ENCODE results near the gene TNFRSF25. TPM values are rescaled to one million over a fixed set of nuclear protein-coding genes. Genes with fewer than 3 reads are reported as not detected.
"Not testable (repeated sequence)": the region's sequence is repeated elsewhere in the genome, so short reads cannot be mapped to it uniquely, and the experiment has no call there.

TNFRSF25 gene
- total and polyA plus RNA-seq, 2 experiments from 2014 or later: 3.1 to 5.6 TPM

DNA sequence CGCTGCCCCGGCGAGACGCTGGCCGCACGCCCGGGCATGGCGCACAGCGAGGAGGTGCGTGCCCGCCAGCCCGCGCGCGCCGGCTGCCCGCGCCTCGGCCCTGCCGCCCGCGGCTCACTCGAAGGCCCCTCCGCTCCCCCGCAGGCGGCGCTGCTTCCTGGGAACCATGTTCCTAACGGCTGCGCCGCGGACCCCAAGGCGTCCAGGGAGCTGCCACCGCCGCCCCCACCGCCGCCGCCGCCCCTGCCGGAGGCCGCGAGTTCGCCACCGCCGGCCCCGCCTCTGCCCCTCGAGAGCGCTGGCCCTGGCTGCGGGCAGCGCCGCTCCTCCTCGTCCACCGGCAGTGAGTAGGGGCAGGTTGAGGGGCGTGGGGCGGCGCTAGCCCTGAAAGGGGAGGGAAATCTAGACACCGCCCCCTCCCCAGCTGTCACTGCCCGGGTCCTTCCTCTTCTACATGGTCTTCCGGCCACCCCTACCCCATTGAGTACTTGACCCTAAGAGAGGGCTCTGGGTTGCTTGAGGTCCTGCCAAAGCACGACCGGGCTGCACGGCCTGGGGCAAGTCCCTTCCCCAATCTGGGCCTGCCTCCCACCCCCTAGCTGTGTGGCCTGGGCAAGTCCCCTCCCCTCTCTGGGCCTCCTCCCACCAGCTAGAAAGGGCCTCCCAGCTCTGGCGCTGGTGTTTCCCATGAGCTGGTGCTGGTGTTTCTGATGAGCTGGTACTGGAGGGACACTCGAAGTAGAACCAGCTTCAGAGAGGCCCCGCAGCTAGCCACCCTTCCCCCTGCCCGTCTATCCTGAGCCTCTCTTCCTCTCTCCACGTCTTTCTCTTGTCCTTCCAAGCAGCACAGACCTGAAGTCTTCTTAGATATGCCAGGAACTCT lies 17.0 kb downstream of the TNFRSF25 start:
- Histone ChIP-seq H2AFZ (no peak overlapping the region), H3K4me3 (no peak overlapping the region)

GRCh38 chr1:6447818-6448748 lies 17.9 kb downstream of the TNFRSF25 start:
- H3K79me2 ChIP-seq (ENCODE audit: insufficient read depth): no peaks in the 10 kb centered on the region
- no peak overlapping the region for H3K9ac ChIP-seq
- no peak for DNase-seq
- TF ChIP-seq EZH2phosphoT487 (IDR thresholded peaks at IDR 0.05; ENCODE audit: insufficient read depth, low read depth) (no peak), EZH2 (IDR thresholded peaks at IDR 0.05; ENCODE audit: insufficient read depth, poor library complexity, severe bottlenecking) (peak; percentile 76)
- no peak overlapping the region for H3K27ac ChIP-seq
- H3K9me3 ChIP-seq (ENCODE audit: low read depth): no peaks in the 10 kb centered on the region
- 3 to 4% methylated on average over 46 to 47 of the region's 68 CpGs for WGBS, 2 experiments (ENCODE audit: low coverage in 1 of 2, low lambda C conversion rate in 2 of 2, missing lambda C conversion rate in 2 of 2)
- H4K20me1 ChIP-seq (ENCODE audit: insufficient read depth): no peaks in the 10 kb centered on the region
- no peaks in the 10 kb centered on the region for H3F3A ChIP-seq (ENCODE audit: insufficient read depth)
- no peaks in the 10 kb centered on the region for H3K4me1 ChIP-seq (ENCODE audit: insufficient read depth)
- H3K9me2 ChIP-seq (ENCODE audit: insufficient read depth): no peaks in the 10 kb centered on the region
- peaks cover 49% of the 10 kb centered on the region for H3K27me3 ChIP-seq (replicated peaks; ENCODE audit: insufficient read depth)
- H3K4me3 ChIP-seq: no peak overlapping the region
- H3K36me3 ChIP-seq (ENCODE audit: low read depth): no peaks in the 10 kb centered on the region
- in situ Hi-C loops (cut with MboI): no loop called here
- H2AFZ ChIP-seq: no peak overlapping the region
- H3K4me2 ChIP-seq (ENCODE audit: unreplicated experiment): no peak overlapping the region

More for the DNA sequence above, 17.0 kb downstream of the TNFRSF25 start:
- 5 to 10% methylated on average over 21 to 55 of the region's 66 CpGs for WGBS, 2 experiments (ENCODE audit: low coverage in 1 of 2, low lambda C conversion rate in 2 of 2, missing lambda C conversion rate in 2 of 2)
- in situ Hi-C loops (cut with MboI): no loop called here
- peaks cover 55% of the 10 kb centered on the region for H3K27me3 ChIP-seq (replicated peaks; ENCODE audit: insufficient read depth)
- H3K4me1 ChIP-seq (ENCODE audit: insufficient read depth): no peaks in the 10 kb centered on the region
- no peaks in the 10 kb centered on the region for H4K20me1 ChIP-seq (ENCODE audit: insufficient read depth)
- H3K9ac ChIP-seq: no peak overlapping the region
- no peak overlapping the region for H3K4me2 ChIP-seq (ENCODE audit: unreplicated experiment)
- no peaks in the 10 kb centered on the region for H3K9me3 ChIP-seq (ENCODE audit: low read depth)
- no peak overlapping the region for H3K27ac ChIP-seq
- no peaks in the 10 kb centered on the region for H3K9me2 ChIP-seq (ENCODE audit: insufficient read depth)
- H3F3A ChIP-seq (ENCODE audit: insufficient read depth): no peaks in the 10 kb centered on the region
- peak; percentile 51 for DNase-seq
- no peaks in the 10 kb centered on the region for H3K79me2 ChIP-seq (ENCODE audit: insufficient read depth)
- TF ChIP-seq EZH2phosphoT487 (IDR thresholded peaks at IDR 0.05; ENCODE audit: insufficient read depth, low read depth) (no peak), EZH2 (IDR thresholded peaks at IDR 0.05; ENCODE audit: insufficient read depth, poor library complexity, severe bottlenecking) (peak; percentile 82)
- H3K36me3 ChIP-seq (ENCODE audit: low read depth): no peaks in the 10 kb centered on the region

GRCh38 chr1:6447016-6447817 lies 18.8 kb downstream of the TNFRSF25 start:
- H3K9me2 ChIP-seq (ENCODE audit: insufficient read depth): no peaks in the 10 kb centered on the region
- H3K9me3 ChIP-seq (ENCODE audit: low read depth): no peaks in the 10 kb centered on the region
- no peak overlapping the region for H2AFZ ChIP-seq
- H3K4me1 ChIP-seq (ENCODE audit: insufficient read depth): no peaks in the 10 kb centered on the region
- H3K79me2 ChIP-seq (ENCODE audit: insufficient read depth): no peaks in the 10 kb centered on the region
- no peak overlapping the region for H3K27ac ChIP-seq
- in situ Hi-C loops (cut with MboI): no loop called here
- no peaks in the 10 kb centered on the region for H3K36me3 ChIP-seq (ENCODE audit: low read depth)
- H3K9ac ChIP-seq: no peak overlapping the region
- 5 to 8% methylated on average over 51 to 59 of the region's 67 CpGs for WGBS, 2 experiments (ENCODE audit: low coverage in 1 of 2, low lambda C conversion rate in 2 of 2, missing lambda C conversion rate in 2 of 2)
- TF ChIP-seq EZH2 (IDR thresholded peaks at IDR 0.05; ENCODE audit: insufficient read depth, poor library complexity, severe bottlenecking) (no peak), EZH2phosphoT487 (IDR thresholded peaks at IDR 0.05; ENCODE audit: insufficient read depth, low read depth) (no peak)
- H3K27me3 ChIP-seq (replicated peaks; ENCODE audit: insufficient read depth): peaks cover 40% of the 10 kb centered on the region
- DNase-seq: no peak
- H3F3A ChIP-seq (ENCODE audit: insufficient read depth): no peaks in the 10 kb centered on the region
- no peak overlapping the region for H3K4me3 ChIP-seq
- no peaks in the 10 kb centered on the region for H4K20me1 ChIP-seq (ENCODE audit: insufficient read depth)
- H3K4me2 ChIP-seq (ENCODE audit: unreplicated experiment): no peak overlapping the region

DNA sequence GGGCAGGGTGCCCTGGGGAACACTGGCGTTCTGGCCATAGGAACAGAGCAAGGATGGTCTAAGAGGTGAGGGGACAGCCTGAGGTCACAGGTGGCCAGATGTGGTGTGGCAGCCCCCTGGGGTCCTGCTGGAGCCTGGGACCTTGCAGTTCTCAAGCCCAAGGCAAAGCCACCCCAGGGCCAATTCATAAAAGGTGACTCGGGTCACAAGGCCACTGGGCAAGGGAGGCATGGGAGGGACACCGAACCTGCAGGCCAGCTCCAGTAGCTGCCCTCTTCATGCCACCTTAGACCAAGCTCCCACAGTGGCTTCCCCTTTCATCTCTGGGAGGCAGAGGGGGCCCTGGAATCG lies 19.3 kb downstream of the TNFRSF25 start:
- Histone ChIP-seq H2AFZ (no peak overlapping the region), H3K27ac (no peak overlapping the region), H3K9me3 (ENCODE audit: low read depth) (no peaks in the 10 kb centered on the region), H3K4me2 (ENCODE audit: unreplicated experiment) (no peak overlapping the region), H4K20me1 (ENCODE audit: insufficient read depth) (no peaks in the 10 kb centered on the region), H3K27me3 (replicated peaks; ENCODE audit: insufficient read depth) (peaks cover 45% of the 10 kb centered on the region), H3K4me1 (ENCODE audit: insufficient read depth) (no peaks in the 10 kb centered on the region), H3K36me3 (ENCODE audit: low read depth) (no peaks in the 10 kb centered on the region), H3K9ac (no peak overlapping the region), H3K9me2 (ENCODE audit: insufficient read depth) (no peaks in the 10 kb centered on the region), H3K4me3 (no peak overlapping the region), H3F3A (ENCODE audit: insufficient read depth) (no peaks in the 10 kb centered on the region), H3K79me2 (ENCODE audit: insufficient read depth) (no peaks in the 10 kb centered on the region)
- no peak for DNase-seq
- no peak for TF ChIP-seq EZH2 (IDR thresholded peaks at IDR 0.05; ENCODE audit: insufficient read depth, poor library complexity, severe bottlenecking)
- in situ Hi-C loops (cut with MboI): no loop called here
- WGBS, 2 experiments (ENCODE audit: low coverage in 1 of 2, low lambda C conversion rate in 2 of 2, missing lambda C conversion rate in 2 of 2): 69 to 72% methylated on average over 4 of the region's 4 CpGs

GRCh38 chr1:6445929-6446328 lies 20.0 kb downstream of the TNFRSF25 start:
- H3F3A ChIP-seq (ENCODE audit: insufficient read depth); H4K20me1 ChIP-seq (ENCODE audit: insufficient read depth); H3K9me2 ChIP-seq (ENCODE audit: insufficient read depth); H3K9ac ChIP-seq; in situ Hi-C loops (cut with MboI); H3K79me2 ChIP-seq (ENCODE audit: insufficient read depth); H3K27ac ChIP-seq; H2AFZ ChIP-seq; H3K4me1 ChIP-seq (ENCODE audit: insufficient read depth); H3K9me3 ChIP-seq (ENCODE audit: low read depth); H3K36me3 ChIP-seq (ENCODE audit: low read depth); H3K4me2 ChIP-seq (ENCODE audit: unreplicated experiment); DNase-seq; H3K4me3 ChIP-seq: not testable (repeated sequence)
- peaks cover 46% of the 10 kb centered on the region for H3K27me3 ChIP-seq (replicated peaks; ENCODE audit: insufficient read depth)
- 77 to 84% methylated on average over 4 of the region's 4 CpGs for WGBS, 2 experiments (ENCODE audit: low coverage in 1 of 2, low lambda C conversion rate in 2 of 2, missing lambda C conversion rate in 2 of 2)
